Psoas muscle (tissue), 8 donors: Measurements from ENCODE around the gene PRM3. TPM values are rescaled to one million over a fixed set of nuclear protein-coding genes. Genes with fewer than 3 reads are reported as not detected.

ENCODE experiments used
- ATAC-seq, 4 donors: fragments of 200-7000 bp; cut with Tn5 transposase; one replicate each; pipeline ENCODE4 v1.9.1; 2020; ENCODE audit warnings: moderate library complexity in 3 of 4, mild to moderate bottlenecking in 2 of 4
- DNase-seq, 2 donors: peaks; one replicate each; pipeline ENCODE4 v3.0.0-alpha.2; 2020
- H3K27ac ChIP-seq: fragments of 200-600 bp; one replicate; pipeline ENCODE4 v1.8.0; 2022
- H3K27me3 ChIP-seq, 3 donors: fragments of 200-600 bp in 1 of 3; one replicate each; pipeline versions ENCODE4 v1.6.1 to v1.8.0; 2013 to 2022; ENCODE audit warnings: low read length in 2 of 3, mild to moderate bottlenecking in 2 of 3, moderate library complexity in 1 of 3; ENCODE audit not compliant: insufficient read depth in 3 of 3
- H3K36me3 ChIP-seq, 2 donors: fragments of 200-600 bp in 1 of 2; one replicate each; pipeline versions ENCODE4 v1.6.1 to v1.8.0; 2013 to 2022; ENCODE audit warnings: low read depth in 1 of 2, mild to moderate bottlenecking in 1 of 2, moderate library complexity in 1 of 2; ENCODE audit not compliant: insufficient read depth in 1 of 2
- H3K4me1 ChIP-seq: fragments of 200-600 bp; one replicate; pipeline ENCODE4 v1.8.0; 2022
- H3K4me3 ChIP-seq: fragments of 200-600 bp; one replicate; pipeline ENCODE4 v1.8.0; 2022; ENCODE audit warnings: mild to moderate bottlenecking
- H3K9me3 ChIP-seq: fragments of 200-600 bp; one replicate; pipeline ENCODE4 v1.8.0; 2022
- WGBS, 3 donors: extraction: QIAGEN DNeasy Blood & Tissue Kit; methylation state at CpG; one replicate each; pipeline versions ENCODE4 v1.1.6 to v1.1.7; 2013; 5-methylcytosine and 5-hydroxymethylcytosine counted together
- intact Hi-C, 2 donors: fragments of 100-400 bp; cut with DNase I; formaldehyde crosslinking; loops; one replicate each; pipeline versions ENCODE4 v1.11.0 to v1.14.2; 2022
- polyA plus RNA-seq, 3 donors: library from polyadenylated mRNA; stranded (reverse); fragments of 200-250 nt; gene quantifications; one replicate each; pipeline ENCODE4 v1.2.3, GENCODE V29; 2013
- total RNA-seq, 4 donors: library from RNA; stranded (reverse); fragmentation: NEBNext Ultra II Directional in 2 of 4; extraction: Animal tissue kit (Norgen Biotek cat#: 25700) in 2 of 4; gene quantifications; one replicate each; pipeline versions ENCODE4 v1.2.1 to v1.2.4, GENCODE V29; 2021 to 2023
- TF ChIP-seq, protein P1 (sequence below): fragments of 200-600 bp; IDR thresholded peaks from one replicate; pipeline ENCODE4 v1.8.0; 2022; ENCODE audit warnings: antibody characterized with exemption
- donor health status: healthy with polysubstance abuse.
- donor health status: DM: no; HTN: no; CAD: no; lungs with moderate emphysema.
- donor health status: Bipolar disorder and iron deficiency.
- donor health status: healthy.
- donor health status: DM: yes; HTN: yes; CAD: no.
- donor health status: DM: no; HTN: no; CAD: no.
- donor health status: DM: no; HTN: no; CAD: no.
- donor health status: DM: yes; HTN: yes; CAD: no.

PRM3 gene
- total and polyA plus RNA-seq, 7 donors = not detected

- no peaks in the 10 kb centered on the region for H3K36me3 ChIP-seq
Measured at GRCh38 chr16:11314309-11314894, 41.0 kb upstream of the PRM3 start.

DNA sequence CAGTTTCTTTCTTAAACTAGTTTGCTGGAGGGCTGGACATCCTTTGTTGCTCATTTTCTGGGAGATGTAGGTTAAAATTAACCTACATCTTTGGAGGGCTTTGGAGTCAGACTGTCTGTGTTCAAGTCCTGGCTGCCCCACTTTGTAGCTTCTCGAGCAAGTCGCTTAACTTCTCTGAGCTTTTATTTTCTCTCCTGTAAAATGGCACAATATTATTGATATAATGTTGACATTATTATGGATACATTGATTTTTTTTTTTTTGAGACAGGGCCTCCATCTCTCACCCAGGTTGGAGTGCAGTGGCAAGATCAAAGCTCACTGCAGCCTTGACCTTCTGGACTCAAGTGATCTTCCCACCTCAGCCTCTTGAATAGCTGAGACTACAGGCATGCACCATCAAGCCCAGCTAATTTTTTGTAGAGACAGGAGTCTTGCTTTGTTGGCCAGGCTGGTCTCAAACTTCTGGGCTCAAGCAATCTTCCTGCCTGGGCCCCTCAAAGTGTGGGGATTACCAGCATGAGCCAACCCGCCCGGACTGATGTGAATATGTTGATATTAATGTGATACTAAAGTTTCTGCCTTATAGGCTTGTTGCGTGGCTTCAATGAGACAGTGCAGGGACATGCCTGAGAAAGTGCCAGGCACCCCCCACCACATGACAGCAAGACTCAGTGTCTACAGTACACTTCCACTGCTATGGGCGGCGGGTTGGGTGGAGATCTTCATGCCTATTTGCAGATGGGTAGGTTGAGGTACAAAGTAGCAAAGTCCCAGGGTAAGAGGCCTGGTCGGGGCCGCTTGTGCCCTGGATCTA lies 40.3 kb upstream of the PRM3 start:
- TF ChIP-seq, protein P1, sequence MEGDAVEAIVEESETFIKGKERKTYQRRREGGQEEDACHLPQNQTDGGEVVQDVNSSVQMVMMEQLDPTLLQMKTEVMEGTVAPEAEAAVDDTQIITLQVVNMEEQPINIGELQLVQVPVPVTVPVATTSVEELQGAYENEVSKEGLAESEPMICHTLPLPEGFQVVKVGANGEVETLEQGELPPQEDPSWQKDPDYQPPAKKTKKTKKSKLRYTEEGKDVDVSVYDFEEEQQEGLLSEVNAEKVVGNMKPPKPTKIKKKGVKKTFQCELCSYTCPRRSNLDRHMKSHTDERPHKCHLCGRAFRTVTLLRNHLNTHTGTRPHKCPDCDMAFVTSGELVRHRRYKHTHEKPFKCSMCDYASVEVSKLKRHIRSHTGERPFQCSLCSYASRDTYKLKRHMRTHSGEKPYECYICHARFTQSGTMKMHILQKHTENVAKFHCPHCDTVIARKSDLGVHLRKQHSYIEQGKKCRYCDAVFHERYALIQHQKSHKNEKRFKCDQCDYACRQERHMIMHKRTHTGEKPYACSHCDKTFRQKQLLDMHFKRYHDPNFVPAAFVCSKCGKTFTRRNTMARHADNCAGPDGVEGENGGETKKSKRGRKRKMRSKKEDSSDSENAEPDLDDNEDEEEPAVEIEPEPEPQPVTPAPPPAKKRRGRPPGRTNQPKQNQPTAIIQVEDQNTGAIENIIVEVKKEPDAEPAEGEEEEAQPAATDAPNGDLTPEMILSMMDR = no peak
- intact Hi-C loops = no loop called here
- H3K4me1 ChIP-seq = no peaks in the 10 kb centered on the region
- no peaks in the 10 kb centered on the region for H3K36me3 ChIP-seq
- WGBS, 3 donors = 94 to 96% (median 95%) methylated on average over 9 of the region's 9 CpGs
- no peak overlapping the region for H3K4me3 ChIP-seq
- no peak overlapping the region for H3K27ac ChIP-seq
- peaks cover 0 to 8% (median 0%) of the 10 kb centered on the region in 3 donors for H3K27me3 ChIP-seq
- DNase-seq = no peak
- no peak for ATAC-seq
- H3K9me3 ChIP-seq = no peaks in the 10 kb centered on the region

More at GRCh38 chr16:11314309-11314894, 41.0 kb upstream of the PRM3 start:
- 91 to 94% (median 91%) methylated on average over 8 of the region's 8 CpGs for WGBS, 3 donors
- H3K9me3 ChIP-seq = no peaks in the 10 kb centered on the region
- H3K27me3 ChIP-seq = peaks cover 0 to 8% (median 0%) of the 10 kb centered on the region in 3 donors
- ATAC-seq = no peak
- intact Hi-C loops = no loop called here
- H3K4me1 ChIP-seq = no peaks in the 10 kb centered on the region
- DNase-seq = no peak
- no peak overlapping the region for H3K27ac ChIP-seq
- TF ChIP-seq, protein P1 = no peak
- H3K4me3 ChIP-seq = no peak overlapping the region

DNA sequence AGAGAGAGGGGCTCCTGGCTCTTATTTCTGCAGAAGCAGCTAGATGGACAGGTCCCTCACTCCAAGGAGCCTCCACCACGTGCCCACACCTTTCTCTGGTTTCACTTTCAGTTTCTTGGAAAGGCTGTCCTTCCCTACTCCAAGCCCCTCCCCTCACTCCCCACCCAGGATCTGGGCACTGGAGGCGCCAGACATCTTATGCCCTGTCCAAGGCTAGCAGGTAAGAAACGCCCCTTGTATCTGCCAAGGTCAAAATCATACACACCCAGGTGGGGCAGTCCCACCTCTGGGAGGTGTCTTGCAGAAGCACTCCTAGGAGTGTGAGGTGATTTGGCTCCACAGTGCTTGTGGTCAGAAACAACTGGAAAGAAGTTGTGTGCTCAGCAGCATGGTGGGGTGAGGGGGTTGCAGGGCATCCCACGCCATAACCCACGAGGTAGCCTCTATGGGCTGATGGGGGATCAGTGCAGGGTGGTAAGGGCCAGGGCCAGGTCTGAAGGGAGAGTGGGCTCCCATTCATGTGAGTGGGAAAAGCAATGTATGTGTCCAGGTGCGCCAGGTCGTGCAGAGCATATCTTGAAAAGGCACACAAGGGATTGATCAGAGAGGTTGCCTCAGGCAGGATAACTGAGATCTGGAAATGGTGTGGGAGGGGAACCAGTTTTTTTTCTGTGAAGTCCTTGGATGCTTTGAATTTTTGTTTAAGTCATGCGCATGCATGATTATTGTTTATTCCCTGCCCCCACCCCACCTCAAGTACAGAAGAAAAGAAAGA lies 39.5 kb upstream of the PRM3 start:
- H3K36me3 ChIP-seq = no peaks in the 10 kb centered on the region
- H3K4me3 ChIP-seq = no peak overlapping the region
- no peaks in the 10 kb centered on the region for H3K4me1 ChIP-seq
- 61 to 69% (median 66%) methylated on average over 8 of the region's 8 CpGs for WGBS, 3 donors
- H3K9me3 ChIP-seq = no peaks in the 10 kb centered on the region
- no peak for ATAC-seq
- H3K27me3 ChIP-seq = peaks cover 0 to 8% (median 0%) of the 10 kb centered on the region in 3 donors
- TF ChIP-seq, protein P1 = no peak
- no peak for DNase-seq
- intact Hi-C loops = no loop called here
- H3K27ac ChIP-seq = no peak overlapping the region

DNA sequence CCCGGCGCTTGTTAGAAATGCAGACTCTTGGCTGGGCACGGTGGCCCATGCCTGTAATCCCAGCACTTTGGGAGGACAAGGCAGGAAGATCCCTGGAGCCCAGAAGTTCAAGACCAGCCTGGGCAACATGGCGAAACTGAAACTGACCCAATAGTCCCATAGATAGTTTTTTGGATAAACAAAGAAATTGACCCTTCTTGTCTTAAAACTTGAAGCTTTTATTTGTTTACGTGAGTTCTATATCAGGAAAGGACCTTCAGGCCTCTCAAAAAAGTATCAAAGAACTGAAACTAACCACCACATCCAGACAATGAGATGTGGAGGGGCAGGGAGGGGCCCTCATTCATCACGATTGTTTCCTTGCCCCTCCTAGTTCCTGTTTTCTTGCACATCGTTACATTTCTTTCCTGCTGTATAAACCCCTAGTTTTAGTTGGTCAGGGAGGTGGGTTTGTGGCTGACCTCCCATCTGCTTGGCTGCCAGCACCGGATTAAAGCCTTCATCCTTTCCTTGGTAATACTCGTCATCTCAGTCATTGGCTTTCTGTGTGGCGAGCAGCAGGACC lies 37.6 kb upstream of the PRM3 start:
- intact Hi-C loops = no loop called here
- H3K4me3 ChIP-seq = no peak overlapping the region
- no peaks in the 10 kb centered on the region for H3K36me3 ChIP-seq
- TF ChIP-seq, protein P1 = no peak
- 75 to 80% (median 77%) methylated on average over 10 of the region's 10 CpGs for WGBS, 3 donors
- no peaks in the 10 kb centered on the region for H3K9me3 ChIP-seq
- ATAC-seq = no peak
- no peaks in the 10 kb centered on the region for H3K4me1 ChIP-seq
- no peak for DNase-seq
- H3K27me3 ChIP-seq = peaks cover 0 to 6% (median 0%) of the 10 kb centered on the region in 3 donors
- H3K27ac ChIP-seq = no peak overlapping the region
